Spleen (tissue), 11 donors: Measurements from ENCODE around the gene RARA. TPM values are rescaled to one million over a fixed set of nuclear protein-coding genes. Genes with fewer than 3 reads are reported as not detected.

Source experiments
- DNase-seq: peaks from one replicate; pipeline ENCODE4 v3.0.0-alpha.2; 2020
- H3K27ac ChIP-seq, 8 donors: fragments of 200-600 bp; sonication (generic) in 7 of 8; 1 replicate in 4 of 8; 2 replicates in 4 of 8; pipeline versions ENCODE4 v1.5.0 to v1.8.0; 2016 to 2021; ENCODE audit warnings: inconsistent platforms in 4 of 8, mild to moderate bottlenecking in 4 of 8, moderate library complexity in 1 of 8
- H3K27me3 ChIP-seq, 7 donors: fragments of 200-600 bp; sonication (generic) in 6 of 7; replicated peaks in 1 of 7; 1 replicate in 4 of 7; 2 replicates in 3 of 7; pipeline versions ENCODE4 v1.5.0 to v1.8.0; 2016 to 2021; ENCODE audit warnings: inconsistent platforms in 3 of 7, mild to moderate bottlenecking in 1 of 7
- H3K36me3 ChIP-seq, 6 donors: fragments of 200-600 bp; sonication (generic) in 5 of 6; 1 replicate in 4 of 6; 2 replicates in 2 of 6; pipeline versions ENCODE4 v1.5.0 to v1.8.0; 2016 to 2021; ENCODE audit warnings: inconsistent platforms in 2 of 6
- H3K4me1 ChIP-seq, 6 donors: fragments of 200-600 bp; sonication (generic) in 5 of 6; 1 replicate in 3 of 6; 2 replicates in 3 of 6; pipeline versions ENCODE4 v1.5.0 to v1.8.0; 2016 to 2021; ENCODE audit warnings: inconsistent platforms in 3 of 6
- H3K4me3 ChIP-seq, 8 donors: fragments of 200-600 bp; sonication (generic) in 7 of 8; 1 replicate in 4 of 8; 2 replicates in 4 of 8; pipeline versions ENCODE4 v1.5.0 to v1.8.0; 2016 to 2021; ENCODE audit warnings: inconsistent platforms in 4 of 8, mild to moderate bottlenecking in 4 of 8, moderate library complexity in 2 of 8
- H3K9me3 ChIP-seq, 8 donors: fragments of 200-600 bp; sonication (generic) in 7 of 8; 1 replicate in 4 of 8; 2 replicates in 4 of 8; pipeline versions ENCODE4 v1.5.0 to v1.8.0; 2016 to 2021; ENCODE audit warnings: inconsistent platforms in 4 of 8
- CTCF ChIP-seq, 11 experiments: fragments of 200-600 bp in 7 of 11; fragments of 450-650 bp in 4 of 11; sonication (generic) in 4 of 11; IDR thresholded peaks in 8 of 11; conservative IDR thresholded peaks in 3 of 11; 1 replicate in 7 of 11; 2 replicates in 4 of 11; pipeline versions ENCODE4 v1.4.0 to v1.8.0; 2016 to 2021; ENCODE audit warnings: antibody characterized with exemption in 11 of 11, inconsistent platforms in 4 of 11, mild to moderate bottlenecking in 1 of 11
- POLR2A ChIP-seq, 3 donors: fragments of 450-650 bp; IDR thresholded peaks; one replicate each; pipeline ENCODE4 v1.5.1; 2017; ENCODE audit warnings: antibody characterized with exemption in 3 of 3, mild to moderate bottlenecking in 1 of 3
- POLR2AphosphoS5 ChIP-seq, 3 donors: sonication (generic); formaldehyde crosslinking; IDR thresholded peaks; one replicate each; pipeline ENCODE4 v1.5.1; 2017; ENCODE audit warnings: antibody characterized with exemption in 3 of 3
- WGBS, 5 donors: extraction: QIAGEN DNeasy Blood & Tissue Kit in 3 of 5; methylation state at CpG; one replicate each; pipeline versions ENCODE4 v1.1.5 to v1.1.7; 2013 to 2018; 5-methylcytosine and 5-hydroxymethylcytosine counted together
- intact Hi-C: fragments of 100-400 bp; cut with DNase I; formaldehyde crosslinking; loops from one replicate; pipeline ENCODE4 v1.15.0; 2023; ENCODE audit warnings: low total_unique reads
- polyA plus RNA-seq, 3 donors: library from polyadenylated mRNA; stranded (reverse); fragments of 200-250 nt; gene quantifications; one replicate each; pipeline ENCODE4 v1.2.1, GENCODE V29; 2013
- total RNA-seq, 7 donors: library from RNA; depleted of rRNA in 3 of 7; stranded (reverse); fragments of >200 nt in 3 of 7; fragmentation: NEBNext Ultra II Directional in 4 of 7; extraction: Animal tissue kit (Norgen Biotek cat#: 25700) in 4 of 7; gene quantifications; one replicate each; pipeline versions ENCODE4 v1.1.0 to v1.2.1, GENCODE V29; 2016 to 2021
- donor health status: healthy with polysubstance abuse.
- donor health status: DM: no; HTN: no; CAD: no; lungs with moderate emphysema.
- donor health status: DM: no; HTN: no; CAD: no.
- donor health status: Bipolar disorder and iron deficiency.
- donor health status: healthy.
- donor health status: DM: no; HTN: no; CAD: no.
- donor health status: DM: yes; HTN: yes; CAD: no.

The RARA gene
- total and polyA plus RNA-seq, 10 donors, result 13.3 to 95.1 (median 58.9) TPM

- Histone ChIP-seq H3K27me3 (peaks cover 0 to 6% (median 0%) of the 10 kb centered on the region in 7 donors), H3K4me1 (peaks cover 13 to 83% (median 59%) of the 10 kb centered on the region in 6 donors), H3K27ac (peak overlapping the region in 5 of 8 donors; percentile 16 to 97 (median 49)), H3K4me3 (no peak overlapping the region), H3K36me3 (peaks cover 0 to 65% (median 52%) of the 10 kb centered on the region in 6 donors), H3K9me3 (no peaks in the 10 kb centered on the region)
- peak; percentile 81 for DNase-seq
- no peak for TF ChIP-seq POLR2A (IDR thresholded peaks at IDR 0.05)
- peak; percentile 27 to 76 (median 57) for TF ChIP-seq POLR2AphosphoS5 (IDR thresholded peaks at IDR 0.05)
- intact Hi-C loops, result loop anchor here (2.0 kb wide), 1 partner anchor 53 kb away; no protein-coding TSS in a partner anchor
- 61 to 90% (median 81%) methylated on average over 23 to 33 of the region's 33 CpGs for WGBS, 5 donors
Observed at GRCh38 chr17:40355804-40356758, 47.1 kb downstream of the RARA start.

- H3K9me3 ChIP-seq, result no peaks in the 10 kb centered on the region
- no peak overlapping the region for H3K4me3 ChIP-seq
- WGBS, 5 donors, result 76 to 93% (median 79%) methylated on average over 8 to 19 of the region's 19 CpGs
- intact Hi-C loops, result no loop called here
- H3K4me1 ChIP-seq, result peaks cover 5 to 82% (median 52%) of the 10 kb centered on the region in 6 donors
- H3K27me3 ChIP-seq, result peaks cover 0 to 18% (median 0%) of the 10 kb centered on the region in 7 donors
- no peak for TF ChIP-seq POLR2A (IDR thresholded peaks at IDR 0.05)
- TF ChIP-seq POLR2AphosphoS5 (IDR thresholded peaks at IDR 0.05), result peak in 1 of 3 donors; percentile 49
- peak in 1 of 11 experiments; percentile 5 for TF ChIP-seq CTCF (IDR thresholded peaks at IDR 0.05 in 8 of 11, conservative IDR thresholded peaks at IDR 0.05 in 3 of 11)
- peaks cover 0 to 54% (median 42%) of the 10 kb centered on the region in 6 donors for H3K36me3 ChIP-seq
- peak overlapping the region in 6 of 8 donors; percentile 14 to 97 (median 46) for H3K27ac ChIP-seq
- peak; percentile 82 for DNase-seq
Observed at GRCh38 chr17:40356990-40357881, 48.3 kb downstream of the RARA start.

- H3K27ac ChIP-seq, result peak overlapping the region in 4 of 8 donors; percentile 42 to 97 (median 49)
- peak overlapping the region in 1 of 8 donors; percentile 19 for H3K4me3 ChIP-seq
- H3K27me3 ChIP-seq, result peaks cover 0 to 30% (median under 1%) of the 10 kb centered on the region in 7 donors
- TF ChIP-seq POLR2A (IDR thresholded peaks at IDR 0.05), result no peak
- peak; percentile 67 to 73 (median 68) for TF ChIP-seq POLR2AphosphoS5 (IDR thresholded peaks at IDR 0.05)
- peak; percentile 97 to 100 (median 99) for TF ChIP-seq CTCF (IDR thresholded peaks at IDR 0.05 in 8 of 11, conservative IDR thresholded peaks at IDR 0.05 in 3 of 11)
- peaks cover 5 to 81% (median 51%) of the 10 kb centered on the region in 6 donors for H3K4me1 ChIP-seq
- H3K9me3 ChIP-seq, result no peaks in the 10 kb centered on the region
- 12 to 14% (median 12%) methylated on average over 17 of the region's 17 CpGs for WGBS, 5 donors
- H3K36me3 ChIP-seq, result peaks cover 0 to 41% (median 32%) of the 10 kb centered on the region in 6 donors
- DNase-seq, result peak; percentile 97
- intact Hi-C loops, result no loop called here
Observed at GRCh38 chr17:40358323-40359038, 49.5 kb downstream of the RARA start.
